ENCODE measurements around the gene EFNB2. TPM values are rescaled to one million over a fixed set of nuclear protein-coding genes. Genes with fewer than 3 reads are reported as not detected.

EFNB2 gene
- total RNA-seq, 1 experiment from 2014 or later, result 4.7 TPM

DNA sequence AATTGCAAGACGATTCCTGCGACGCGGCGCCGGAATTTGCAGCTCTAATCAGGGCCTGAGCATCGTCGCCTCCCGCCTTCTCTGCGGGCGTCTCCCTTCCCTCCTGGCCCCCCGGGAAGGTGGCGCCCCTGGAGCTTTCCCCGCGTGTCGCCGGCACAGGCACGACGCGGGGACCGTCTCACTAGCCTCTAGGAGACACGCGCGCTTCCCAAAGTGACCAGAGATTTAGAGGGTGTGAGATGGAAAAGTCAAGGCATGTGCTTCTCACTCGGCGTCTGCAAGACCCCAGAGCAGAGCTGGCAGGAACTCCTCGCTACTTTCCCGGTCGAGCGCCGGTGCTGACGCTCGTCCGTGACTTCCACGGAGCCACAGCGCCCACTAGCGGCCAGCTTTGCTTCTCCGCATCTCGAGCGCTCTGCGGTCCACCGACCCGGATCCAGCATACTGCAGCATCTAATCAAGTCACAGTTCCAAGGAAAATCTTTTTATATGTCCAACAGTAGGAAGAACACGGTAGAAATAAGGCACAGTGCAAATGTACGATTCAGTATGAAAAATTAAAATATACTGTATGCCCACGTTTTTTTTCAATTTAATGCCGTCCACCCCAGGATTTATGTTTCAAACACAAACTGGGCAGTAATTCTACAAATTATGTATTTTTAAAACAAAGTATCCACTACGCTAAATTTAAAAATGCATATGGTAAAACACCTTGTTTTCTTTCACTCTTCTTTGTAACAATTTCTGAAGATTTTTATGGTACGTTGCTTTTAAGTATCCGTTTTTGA lies 977 bp upstream of the EFNB2 start:
- no peak overlapping the region for H3K27ac ChIP-seq (ENCODE audit: low read length)
- no peaks in the 10 kb centered on the region for H3K27me3 ChIP-seq (ENCODE audit: control insufficient read depth, insufficient read depth, low read length)
- DNase-seq (ENCODE audit: low read depth, low spot score) (peak; percentile 38), ATAC-seq (peak; percentile 66)
- in situ Hi-C loops (cut with HindIII; ENCODE audit: low pct_unique_long_range_greater_than_20kb, low sequenced_read_pairs), result no loop called here
- TF ChIP-seq POLR2AphosphoS5 (IDR thresholded peaks at IDR 0.05; ENCODE audit: low read depth, low read length), result no peak
- TF ChIP-seq, protein P1, sequence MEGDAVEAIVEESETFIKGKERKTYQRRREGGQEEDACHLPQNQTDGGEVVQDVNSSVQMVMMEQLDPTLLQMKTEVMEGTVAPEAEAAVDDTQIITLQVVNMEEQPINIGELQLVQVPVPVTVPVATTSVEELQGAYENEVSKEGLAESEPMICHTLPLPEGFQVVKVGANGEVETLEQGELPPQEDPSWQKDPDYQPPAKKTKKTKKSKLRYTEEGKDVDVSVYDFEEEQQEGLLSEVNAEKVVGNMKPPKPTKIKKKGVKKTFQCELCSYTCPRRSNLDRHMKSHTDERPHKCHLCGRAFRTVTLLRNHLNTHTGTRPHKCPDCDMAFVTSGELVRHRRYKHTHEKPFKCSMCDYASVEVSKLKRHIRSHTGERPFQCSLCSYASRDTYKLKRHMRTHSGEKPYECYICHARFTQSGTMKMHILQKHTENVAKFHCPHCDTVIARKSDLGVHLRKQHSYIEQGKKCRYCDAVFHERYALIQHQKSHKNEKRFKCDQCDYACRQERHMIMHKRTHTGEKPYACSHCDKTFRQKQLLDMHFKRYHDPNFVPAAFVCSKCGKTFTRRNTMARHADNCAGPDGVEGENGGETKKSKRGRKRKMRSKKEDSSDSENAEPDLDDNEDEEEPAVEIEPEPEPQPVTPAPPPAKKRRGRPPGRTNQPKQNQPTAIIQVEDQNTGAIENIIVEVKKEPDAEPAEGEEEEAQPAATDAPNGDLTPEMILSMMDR (IDR thresholded peaks at IDR 0.05), result peak; percentile 85
- TF ChIP-seq SIN3A (IDR thresholded peaks at IDR 0.05; ENCODE audit: borderline replicate concordance, insufficient read depth, low read depth, low read length), result no peak
- TF ChIP-seq, protein P2, sequence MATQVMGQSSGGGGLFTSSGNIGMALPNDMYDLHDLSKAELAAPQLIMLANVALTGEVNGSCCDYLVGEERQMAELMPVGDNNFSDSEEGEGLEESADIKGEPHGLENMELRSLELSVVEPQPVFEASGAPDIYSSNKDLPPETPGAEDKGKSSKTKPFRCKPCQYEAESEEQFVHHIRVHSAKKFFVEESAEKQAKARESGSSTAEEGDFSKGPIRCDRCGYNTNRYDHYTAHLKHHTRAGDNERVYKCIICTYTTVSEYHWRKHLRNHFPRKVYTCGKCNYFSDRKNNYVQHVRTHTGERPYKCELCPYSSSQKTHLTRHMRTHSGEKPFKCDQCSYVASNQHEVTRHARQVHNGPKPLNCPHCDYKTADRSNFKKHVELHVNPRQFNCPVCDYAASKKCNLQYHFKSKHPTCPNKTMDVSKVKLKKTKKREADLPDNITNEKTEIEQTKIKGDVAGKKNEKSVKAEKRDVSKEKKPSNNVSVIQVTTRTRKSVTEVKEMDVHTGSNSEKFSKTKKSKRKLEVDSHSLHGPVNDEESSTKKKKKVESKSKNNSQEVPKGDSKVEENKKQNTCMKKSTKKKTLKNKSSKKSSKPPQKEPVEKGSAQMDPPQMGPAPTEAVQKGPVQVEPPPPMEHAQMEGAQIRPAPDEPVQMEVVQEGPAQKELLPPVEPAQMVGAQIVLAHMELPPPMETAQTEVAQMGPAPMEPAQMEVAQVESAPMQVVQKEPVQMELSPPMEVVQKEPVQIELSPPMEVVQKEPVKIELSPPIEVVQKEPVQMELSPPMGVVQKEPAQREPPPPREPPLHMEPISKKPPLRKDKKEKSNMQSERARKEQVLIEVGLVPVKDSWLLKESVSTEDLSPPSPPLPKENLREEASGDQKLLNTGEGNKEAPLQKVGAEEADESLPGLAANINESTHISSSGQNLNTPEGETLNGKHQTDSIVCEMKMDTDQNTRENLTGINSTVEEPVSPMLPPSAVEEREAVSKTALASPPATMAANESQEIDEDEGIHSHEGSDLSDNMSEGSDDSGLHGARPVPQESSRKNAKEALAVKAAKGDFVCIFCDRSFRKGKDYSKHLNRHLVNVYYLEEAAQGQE (IDR thresholded peaks at IDR 0.05; ENCODE audit: insufficient read depth in 1 of 2, low read depth in 2 of 2, low read length in 1 of 2), result no peak
- TF ChIP-seq TCF7L2 (IDR thresholded peaks at IDR 0.05; ENCODE audit: low read depth, low read length), result no peak
- H3K36me3 ChIP-seq (ENCODE audit: control insufficient read depth, insufficient read depth, low read length), result no peaks in the 10 kb centered on the region; the same call in none of the 2 replicates
- intact Hi-C loops (cut with micrococcal nuclease; ENCODE audit: unreplicated experiment), result loop anchor here (10.0 kb wide), 2 partner anchors 1122 to 1962 kb away; no protein-coding TSS in a partner anchor
- peak overlapping the region; percentile 50 to 55 for H3K4me3 ChIP-seq (ENCODE audit: low read depth in 2 of 2, low read length in 2 of 2)
- POLR2A ChIA-PET, result interaction anchor here (0.6 kb wide), 1 partner anchor 31 kb away, joined by 3 read pairs; the partner anchor contains the start of gene ARGLU1
- no TSS peak for BruUV-seq (replicated peaks)
- H3K4me1 ChIP-seq (ENCODE audit: control insufficient read depth, insufficient read depth, low read length), result no peaks in the 10 kb centered on the region; the same call in 1 of the 2 replicates
- no peaks in the 10 kb centered on the region for H3K9me3 ChIP-seq (ENCODE audit: control insufficient read depth, insufficient read depth, low read depth, low read length)
- CTCF ChIA-PET, result no interaction called here

- no peaks in the 10 kb centered on the region; the same call in 1 of the 2 replicates for H3K36me3 ChIP-seq (ENCODE audit: control insufficient read depth, insufficient read depth, low read length)
- H3K27me3 ChIP-seq (ENCODE audit: control insufficient read depth, insufficient read depth, low read length), result no peaks in the 10 kb centered on the region
- TF ChIP-seq SIN3A (IDR thresholded peaks at IDR 0.05; ENCODE audit: borderline replicate concordance, insufficient read depth, low read depth, low read length) (no peak), POLR2AphosphoS5 (IDR thresholded peaks at IDR 0.05; ENCODE audit: low read depth, low read length) (no peak), TCF7L2 (IDR thresholded peaks at IDR 0.05; ENCODE audit: low read depth, low read length) (no peak)
- TF ChIP-seq, protein P1 (IDR thresholded peaks at IDR 0.05), result no peak
- TF ChIP-seq, protein P2 (IDR thresholded peaks at IDR 0.05; ENCODE audit: insufficient read depth in 1 of 2, low read depth in 2 of 2, low read length in 1 of 2), result no peak
- no peaks in the 10 kb centered on the region for H3K9me3 ChIP-seq (ENCODE audit: control insufficient read depth, insufficient read depth, low read depth, low read length)
- ChIA-PET CTCF (interaction anchor here (1.1 kb wide), 1 partner anchor 1963 kb away, joined by 3 read pairs; no protein-coding TSS in a partner anchor), POLR2A (interaction anchor here (0.6 kb wide), 1 partner anchor 13 kb away, joined by 3 read pairs; no protein-coding TSS in a partner anchor)
- peak overlapping the region; percentile 47 to 55 for H3K4me3 ChIP-seq (ENCODE audit: low read depth in 2 of 2, low read length in 2 of 2)
- no peak overlapping the region for H3K27ac ChIP-seq (ENCODE audit: low read length)
- intact Hi-C loops (cut with micrococcal nuclease; ENCODE audit: unreplicated experiment), result loop anchor here (10.0 kb wide), 2 partner anchors 1120 to 1960 kb away; no protein-coding TSS in a partner anchor
- in situ Hi-C loops (cut with HindIII; ENCODE audit: low pct_unique_long_range_greater_than_20kb, low sequenced_read_pairs), result no loop called here
- DNase-seq (ENCODE audit: low read depth, low spot score) (no peak), ATAC-seq (peak; percentile 55)
- H3K4me1 ChIP-seq (ENCODE audit: control insufficient read depth, insufficient read depth, low read length), result peaks cover 6% of the 10 kb centered on the region
- no TSS peak for BruUV-seq (replicated peaks)
Measured at GRCh38 chr13:106534639-106535551, 567 bp downstream of the EFNB2 start.
